OCI-LY7 (cell line): ENCODE data around the gene LRPPRC. TPM values are rescaled to one million over a fixed set of nuclear protein-coding genes. Genes with fewer than 3 reads are reported as not detected.

Experiments
- BruUV-seq: library from RNA; stranded (reverse); fragments of 400-500 nt; replicated peaks from 2 replicates; lab custom pipeline; 2021; lab: Mats Ljungman, UMichigan
- CTCF ChIA-PET: fragments of 300-600 bp; sonication (Branson Sonifier 250); formaldehyde crosslinking; loops from one replicate; lab custom pipeline; 2022; ENCODE audit warnings: antibody characterized with exemption; ENCODE audit not compliant: unreplicated experiment; lab: Charles Lee
- POLR2A ChIA-PET: fragments of 300-600 bp; sonication (Branson Sonifier 250); formaldehyde crosslinking; loops from one replicate; lab custom pipeline; 2022; ENCODE audit warnings: antibody characterized with exemption; lab: Charles Lee
- DNase-seq: peaks from one replicate; pipeline ENCODE4 v3.0.0-alpha.2; 2015; ENCODE audit warnings: low spot score
- H2AFZ ChIP-seq: fragments of 200-600 bp; sonication (generic), shearing (Covaris generic); 2 replicates; pipeline ENCODE4 v1.6.1; 2014; ENCODE audit warnings: mild to moderate bottlenecking, antibody characterized with exemption, low read length, moderate library complexity
- H3K27ac ChIP-seq: fragments of 200-600 bp; sonication (generic); 2 replicates; pipeline ENCODE4 v1.5.1; 2014; ENCODE audit warnings: mixed run types, low read depth, mild to moderate bottlenecking, moderate library complexity, low read length, inconsistent platforms; ENCODE audit not compliant: poor library complexity, severe bottlenecking
- H3K36me3 ChIP-seq: fragments of 200-600 bp; sonication (generic); 2 replicates; pipeline ENCODE4 v1.6.1; 2014; ENCODE audit warnings: mild to moderate bottlenecking, antibody characterized with exemption, low read length, moderate library complexity, mixed read lengths; ENCODE audit not compliant: insufficient read depth
- H3K4me1 ChIP-seq: fragments of 200-600 bp; sonication (generic); 2 replicates; pipeline ENCODE4 v1.5.1; 2014; ENCODE audit warnings: mild to moderate bottlenecking, low read length; ENCODE audit not compliant: insufficient read depth, poor library complexity, severe bottlenecking
- H3K4me2 ChIP-seq: fragments of 200-600 bp; sonication (generic); 2 replicates; pipeline ENCODE4 v1.6.1; 2014; ENCODE audit warnings: mild to moderate bottlenecking, low read length
- H3K4me3 ChIP-seq: fragments of 200-600 bp; sonication (generic); 2 replicates; pipeline ENCODE4 v1.5.1; 2014; ENCODE audit warnings: mild to moderate bottlenecking, low read depth, low read length; ENCODE audit not compliant: poor library complexity, severe bottlenecking
- H3K79me2 ChIP-seq: fragments of 200-600 bp; sonication (generic); 2 replicates; pipeline ENCODE4 v1.6.1; 2016; ENCODE audit warnings: low read depth, mild to moderate bottlenecking, low read length, moderate library complexity, mixed read lengths; ENCODE audit not compliant: insufficient read depth
- H3K9me2 ChIP-seq: fragments of 200-600 bp; sonication (generic); 2 replicates; pipeline ENCODE4 v1.6.1; 2016; ENCODE audit warnings: mild to moderate bottlenecking, low read length, mixed read lengths; ENCODE audit not compliant: insufficient read depth
- H3K9me3 ChIP-seq: fragments of 200-600 bp; sonication (generic); 2 replicates; pipeline ENCODE4 v1.6.1; 2014; ENCODE audit warnings: mild to moderate bottlenecking, mixed run types, low read length, mixed read lengths
- H4K20me1 ChIP-seq: fragments of 200-600 bp; sonication (generic); 2 replicates; pipeline ENCODE4 v1.6.1; 2014; ENCODE audit warnings: mild to moderate bottlenecking, antibody characterized with exemption, low read length, moderate library complexity, mixed read lengths; ENCODE audit not compliant: insufficient read depth
- CTCF ChIP-seq: fragments of 200-600 bp; sonication (generic); conservative IDR thresholded peaks from 2 replicates; pipeline ENCODE4 v1.5.1; 2014; ENCODE audit warnings: mild to moderate bottlenecking, antibody characterized with exemption, low read length, moderate library complexity, mixed read lengths
- EZH2phosphoT487 ChIP-seq: fragments of 200-600 bp; sonication (generic); IDR thresholded peaks from 2 replicates; pipeline ENCODE4 v1.6.1; 2018; ENCODE audit warnings: low read depth, borderline replicate concordance, mild to moderate bottlenecking, mixed run types, antibody characterized with exemption, low read length, moderate library complexity, mixed read lengths
- intact Hi-C: fragments of 100-400 bp; cut with micrococcal nuclease; formaldehyde crosslinking; loops from one replicate; pipeline ENCODE4 v1.10.0; 2022; ENCODE audit not compliant: unreplicated experiment
- total RNA-seq, 2 experiments: library from RNA; depleted of rRNA in 1 of 2; stranded (reverse); fragments of >200 nt in 1 of 2; shearing (Covaris generic) in 1 of 2; gene quantifications; 2 replicates each; pipeline ENCODE4 v1.2.3, GENCODE V29; 2014 to 2022

The LRPPRC gene
- total RNA-seq, 2 experiments from 2014 or later = 64.4 to 136 TPM

GRCh38 chr2:43889416-43889815 lies 106.4 kb downstream of the LRPPRC start:
- Histone ChIP-seq H3K36me3 (peaks cover 92% of the 10 kb centered on the region), H2AFZ (no peak overlapping the region), H3K79me2 (no peaks in the 10 kb centered on the region), H3K9me2 (no peaks in the 10 kb centered on the region), H3K4me2 (no peak overlapping the region), H3K9me3 (no peaks in the 10 kb centered on the region), H4K20me1 (no peaks in the 10 kb centered on the region), H3K4me1 (no peaks in the 10 kb centered on the region), H3K4me3 (no peak overlapping the region), H3K27ac (no peak overlapping the region)
- intact Hi-C loops = no loop called here
- no peak for DNase-seq
- no TSS peak for BruUV-seq
- TF ChIP-seq EZH2phosphoT487 (no peak), CTCF (no peak)
- ChIA-PET POLR2A (interaction anchor here (0.6 to 1.4 kb wide), 3 partner anchors 23 to 485 kb away, joined by 3 to 7 read pairs (median 3); no protein-coding TSS in a partner anchor), CTCF (no interaction called here)

- Histone ChIP-seq H3K4me1 (no peaks in the 10 kb centered on the region), H2AFZ (no peak overlapping the region), H3K4me2 (no peak overlapping the region), H3K36me3 (peaks cover 69% of the 10 kb centered on the region), H3K27ac (no peak overlapping the region), H3K4me3 (no peak overlapping the region), H3K9me3 (no peaks in the 10 kb centered on the region), H4K20me1 (no peaks in the 10 kb centered on the region), H3K9me2 (no peaks in the 10 kb centered on the region), H3K79me2 (no peaks in the 10 kb centered on the region)
- TF ChIP-seq EZH2phosphoT487 = no peak
- TF ChIP-seq CTCF = no peak
- ChIA-PET CTCF (no interaction called here), POLR2A (no interaction called here)
- intact Hi-C loops = no loop called here
- DNase-seq = no peak
- BruUV-seq = no TSS peak
These were observed 108.6 kb downstream of the LRPPRC start for GRCh38 chr2:43887176-43887575.

GRCh38 chr2:43885132-43885632 lies 110.6 kb downstream of the LRPPRC start:
- CTCF ChIA-PET = interaction anchor here (0.6 kb wide), 1 partner anchor 164 kb away, joined by 3 read pairs; no protein-coding TSS in a partner anchor
- no peak overlapping the region for H3K4me2 ChIP-seq
- no peak for DNase-seq
- TF ChIP-seq EZH2phosphoT487 (no peak), CTCF (no peak)
- intact Hi-C loops = no loop called here
- no peaks in the 10 kb centered on the region for H3K4me1 ChIP-seq
- H3K36me3 ChIP-seq = peaks cover 49% of the 10 kb centered on the region
- BruUV-seq = no TSS peak
- no peaks in the 10 kb centered on the region for H3K79me2 ChIP-seq
- POLR2A ChIA-PET = no interaction called here
- H4K20me1 ChIP-seq = no peaks in the 10 kb centered on the region
- no peaks in the 10 kb centered on the region for H3K9me2 ChIP-seq
- H3K4me3 ChIP-seq = no peak overlapping the region
- no peak overlapping the region for H2AFZ ChIP-seq
- no peak overlapping the region for H3K27ac ChIP-seq
- H3K9me3 ChIP-seq = no peaks in the 10 kb centered on the region
